Stimulated activated CD4-positive, alpha-beta T cell treated with anti-CD3 and anti-CD28 coated beads, Interleukin-2, amount 100 ng/mL, for 48 hours (primary cell): ENCODE measurements around the gene TIPIN.
"Not testable (repeated sequence)": the region's sequence is repeated elsewhere in the genome, so short reads cannot be mapped to it uniquely, and the experiment has no call there.

Source experiments
- DNase-seq, 2 donors: peaks; one replicate each; pipeline ENCODE4 v3.0.0-alpha.2; 2020

TIPIN gene, protein sequence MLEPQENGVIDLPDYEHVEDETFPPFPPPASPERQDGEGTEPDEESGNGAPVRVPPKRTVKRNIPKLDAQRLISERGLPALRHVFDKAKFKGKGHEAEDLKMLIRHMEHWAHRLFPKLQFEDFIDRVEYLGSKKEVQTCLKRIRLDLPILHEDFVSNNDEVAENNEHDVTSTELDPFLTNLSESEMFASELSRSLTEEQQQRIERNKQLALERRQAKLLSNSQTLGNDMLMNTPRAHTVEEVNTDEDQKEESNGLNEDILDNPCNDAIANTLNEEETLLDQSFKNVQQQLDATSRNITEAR

DNA sequence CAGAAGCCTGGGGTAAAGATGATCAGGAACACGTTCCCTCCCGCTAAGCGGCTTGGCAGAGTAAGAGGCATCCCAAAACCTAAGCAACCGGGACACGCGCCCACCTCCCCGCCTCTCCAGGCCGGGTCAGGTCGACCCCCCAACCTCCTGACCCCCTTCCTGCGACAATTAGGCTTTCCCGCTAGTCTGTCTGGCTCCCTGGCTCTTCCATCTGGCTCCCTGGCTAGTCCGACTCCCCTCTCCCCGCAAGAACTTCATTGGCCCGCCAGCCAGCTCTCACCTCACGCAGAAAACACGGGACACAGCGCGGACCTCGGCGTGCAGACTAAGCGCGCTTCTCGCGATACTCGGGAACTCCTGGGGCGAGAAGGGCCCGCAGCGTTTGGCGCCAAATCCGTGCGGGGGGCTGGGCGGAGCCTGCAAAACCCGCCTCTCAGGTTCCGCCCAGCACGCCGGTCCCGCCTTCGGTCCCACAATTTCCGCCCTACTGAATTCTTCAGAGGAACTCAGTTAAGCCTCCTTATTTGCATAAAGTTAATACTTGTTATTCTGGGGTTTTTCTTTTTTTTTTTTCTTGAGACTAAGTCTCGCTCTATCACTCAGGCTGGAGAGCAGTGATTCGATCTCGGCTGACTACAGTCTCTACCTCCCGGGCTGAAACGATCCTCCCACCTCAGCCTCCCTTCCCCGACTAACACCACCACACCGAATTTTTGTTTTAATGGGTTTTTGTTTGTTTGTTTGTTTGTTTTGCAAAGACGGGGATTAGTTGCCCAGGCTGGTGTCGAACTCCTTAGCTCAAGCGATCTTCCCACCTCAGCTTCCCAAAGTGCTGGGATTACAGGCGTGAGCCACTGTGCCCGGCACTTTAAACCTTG is at the start of gene TIPIN:
TIPIN (minus strand) TSS at position 327 of the 878 bp plus-strand sequence. CDS start 3,738 bp downstream, outside the sequence.
- DNase-seq, result peak; percentile 95 to 97

DNA sequence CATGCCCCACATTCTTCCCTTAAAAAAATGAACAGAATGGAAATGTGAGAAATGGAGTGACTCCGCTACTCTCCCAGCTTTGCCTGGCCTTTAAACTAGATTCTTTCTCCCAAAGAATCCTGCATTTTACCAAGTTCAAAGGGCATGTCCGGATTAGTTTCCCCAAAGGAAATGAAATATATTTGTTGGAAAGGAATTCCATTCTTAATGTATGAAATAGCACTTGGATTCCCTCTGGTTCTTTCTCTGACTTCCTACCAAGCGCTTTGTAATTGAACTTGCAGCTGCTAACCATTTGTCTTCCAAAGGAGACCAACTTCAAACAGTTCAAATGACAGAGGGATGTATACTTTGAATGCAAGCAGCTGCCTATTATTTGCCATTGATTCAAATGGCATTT is 49.1 kb upstream of the TIPIN start:
- DNase-seq, result no peak

DNA sequence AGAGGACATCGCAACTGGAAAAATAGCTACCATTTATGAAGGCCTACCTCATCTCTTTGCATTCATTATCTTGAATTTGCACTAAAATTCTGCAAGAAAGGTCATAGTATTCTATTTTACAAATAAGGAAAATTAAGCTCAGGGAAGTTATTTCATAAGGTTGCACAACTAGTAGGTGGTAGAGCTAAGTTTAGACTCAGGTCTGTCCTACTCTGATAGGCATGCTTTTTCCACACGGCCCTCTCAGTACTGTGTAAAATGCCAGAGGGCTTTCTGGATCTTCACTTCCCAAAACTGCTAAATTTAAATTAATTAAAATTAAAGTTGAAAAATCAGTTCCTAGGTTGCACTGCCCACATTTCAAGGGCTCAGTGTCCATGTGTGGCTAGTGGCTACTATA is 48.5 kb upstream of the TIPIN start:
- no peak for DNase-seq

- DNase-seq, result no peak
Measured at GRCh38 chr15:66404532-66404931, 48.0 kb upstream of the TIPIN start.

DNA sequence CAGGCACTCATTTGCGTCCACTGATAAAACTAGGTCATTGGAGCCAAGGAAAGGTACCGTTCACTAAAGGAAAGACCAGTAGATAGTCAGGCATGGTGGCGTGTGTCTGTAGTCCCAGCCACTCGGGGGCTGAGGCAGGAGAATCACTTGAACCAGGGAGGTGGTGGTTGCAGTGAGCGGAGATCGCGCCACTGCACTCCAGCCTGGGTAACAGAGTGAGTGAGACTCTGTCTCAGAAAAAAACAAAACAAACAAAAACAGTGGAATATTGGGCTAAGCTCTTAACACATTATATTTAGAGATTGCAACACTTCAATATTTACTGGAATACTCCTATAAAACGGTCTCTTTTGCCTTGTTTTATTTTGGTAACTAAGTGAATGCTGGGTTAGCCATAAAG is 47.6 kb upstream of the TIPIN start:
- DNase-seq, result no peak

GRCh38 chr15:66403323-66403722 is 46.8 kb upstream of the TIPIN start:
- DNase-seq, result no peak

GRCh38 chr15:66402761-66403284 is 46.3 kb upstream of the TIPIN start:
- no peak for DNase-seq

DNA sequence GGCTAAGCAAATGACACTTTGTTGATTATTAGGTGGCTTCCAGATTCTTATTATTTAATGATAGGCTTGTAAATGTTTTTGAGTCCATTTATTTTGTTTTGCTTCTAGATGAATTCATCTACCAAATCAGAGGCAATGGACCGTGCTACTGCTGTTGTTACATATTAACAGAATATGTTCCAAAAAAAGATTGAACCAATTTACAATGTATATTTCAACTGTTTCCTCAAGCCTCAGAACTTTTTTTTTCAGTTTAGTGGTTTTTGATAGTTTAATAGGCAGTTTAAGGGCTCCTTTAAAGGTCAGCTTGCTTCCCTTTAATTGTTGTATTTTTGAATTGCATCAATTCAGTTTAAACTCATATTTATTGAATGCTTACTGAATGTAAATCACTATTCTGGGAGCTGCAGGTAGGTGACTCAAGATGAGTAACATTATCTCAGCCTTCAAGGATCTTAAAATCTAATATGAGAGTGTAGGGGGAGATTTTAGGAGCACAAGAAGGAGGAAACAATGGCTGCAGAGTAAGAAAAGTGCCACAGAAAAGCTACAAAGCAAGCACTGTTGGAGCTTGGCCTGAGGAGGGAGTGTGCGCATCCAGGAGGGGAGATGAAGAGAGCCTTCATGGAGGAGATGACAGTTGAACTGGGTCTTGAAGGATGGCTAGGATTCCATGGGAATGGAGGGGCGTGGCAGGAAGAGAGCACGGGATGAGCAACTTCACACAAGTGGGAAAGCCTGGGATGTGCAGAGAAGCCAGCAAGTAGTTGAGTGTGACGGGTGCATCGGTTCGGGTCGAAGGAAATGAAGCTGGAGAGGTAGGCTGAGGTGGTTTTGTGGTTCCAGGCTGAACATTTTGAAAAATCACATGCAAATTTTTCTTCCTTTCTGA is 44.9 kb upstream of the TIPIN start:
- DNase-seq, result no peak

DNA sequence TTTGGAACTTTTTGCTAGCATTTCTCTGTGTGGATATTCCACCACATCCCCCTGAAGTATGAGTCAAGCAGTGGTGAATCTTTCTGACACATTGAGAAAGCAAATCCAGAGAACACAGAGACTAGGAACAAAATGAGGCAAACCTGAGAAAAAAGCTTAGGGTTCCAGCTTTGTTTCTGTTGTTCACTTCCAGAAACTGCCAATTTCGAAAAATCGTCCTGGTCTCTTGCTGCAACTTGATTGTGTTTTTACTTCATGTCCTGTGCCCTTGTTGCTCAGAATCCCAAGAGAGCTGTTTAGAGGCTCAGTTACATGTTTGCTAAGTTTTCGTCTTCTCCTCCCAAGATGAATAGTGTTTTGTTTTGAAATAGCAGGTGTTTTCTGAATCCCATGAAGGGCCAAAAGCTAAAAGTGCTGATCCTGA is 43.9 kb upstream of the TIPIN start:
- no peak for DNase-seq

DNA sequence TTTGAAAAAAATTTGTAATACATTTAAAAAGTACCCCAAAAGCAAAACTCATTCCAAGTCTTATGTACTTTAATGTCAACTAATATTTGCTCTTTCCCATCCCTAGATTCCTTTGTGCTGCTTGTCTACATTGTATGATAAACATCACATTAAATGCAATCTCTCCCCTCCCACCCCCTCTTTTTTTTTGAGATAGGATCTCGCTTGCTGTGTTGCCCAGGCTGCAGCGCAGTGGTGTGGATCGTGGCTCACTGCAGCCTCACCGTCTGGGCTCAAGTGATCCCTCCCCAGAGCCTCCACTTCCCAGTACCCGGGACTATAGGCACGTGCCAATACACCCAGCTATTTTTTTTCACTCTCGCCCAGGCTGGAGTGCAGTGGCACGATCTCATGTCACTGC is 42.8 kb upstream of the TIPIN start:
- no peak for DNase-seq

DNA sequence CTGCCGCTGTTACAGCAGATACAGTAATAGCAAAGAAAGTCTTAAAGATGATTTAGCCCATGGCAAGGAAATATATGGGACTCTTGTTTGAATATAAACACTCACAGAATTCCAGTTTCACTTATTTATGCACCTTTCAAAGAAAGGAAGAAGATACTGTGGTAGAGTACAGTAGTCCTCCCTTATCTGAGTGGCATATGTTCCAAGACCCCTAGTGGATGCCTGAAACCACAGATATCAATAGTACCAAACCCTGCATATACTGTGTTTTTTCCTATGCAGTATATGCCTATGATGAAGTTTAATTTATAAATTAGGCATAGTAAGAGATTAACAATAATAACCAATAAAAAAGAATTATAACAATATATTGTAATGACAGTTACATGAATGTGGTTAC is 38.4 kb upstream of the TIPIN start:
- DNase-seq, result no peak

DNA sequence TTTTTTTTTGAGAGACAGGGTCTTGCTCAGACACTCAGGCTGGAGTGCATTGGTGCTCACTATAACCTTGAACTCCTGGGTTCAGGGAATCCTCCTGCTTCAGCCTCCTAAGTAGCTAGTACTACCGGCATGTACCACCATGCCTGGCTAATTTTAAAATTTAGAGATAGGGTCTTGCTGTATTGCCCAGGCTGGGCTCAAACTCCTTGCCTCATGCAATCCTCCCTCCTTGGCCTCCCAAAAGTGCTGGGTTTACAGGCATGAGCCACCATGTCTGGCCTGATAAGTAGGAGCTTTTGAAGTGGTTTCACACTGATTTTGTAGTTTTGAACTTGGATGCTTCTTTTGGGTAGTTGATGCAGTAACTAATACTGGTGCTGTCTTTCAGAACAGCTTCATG is 38.0 kb upstream of the TIPIN start:
- no peak for DNase-seq

DNA sequence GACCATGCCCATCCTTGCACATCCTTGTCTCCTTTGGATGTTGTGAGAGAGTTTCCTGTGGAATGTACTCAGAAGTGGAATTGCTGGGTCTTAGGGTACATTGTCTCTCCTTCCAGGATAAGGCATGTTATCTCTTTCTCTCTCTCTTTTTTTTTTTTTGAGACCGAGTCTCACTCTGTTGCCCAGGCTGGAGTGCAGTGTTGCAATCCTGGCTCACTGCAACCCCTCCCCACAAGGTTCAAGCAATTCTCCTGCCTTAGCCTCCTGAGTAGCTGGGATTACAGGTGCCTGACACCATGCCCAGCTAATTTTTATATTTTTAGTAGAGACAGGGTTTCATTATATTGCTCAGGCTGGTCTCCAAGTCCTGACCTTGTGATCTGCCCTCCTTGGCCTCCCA is 36.6 kb upstream of the TIPIN start:
- DNase-seq, result not testable (repeated sequence)

- DNase-seq, result no peak
Measured at GRCh38 chr15:66390678-66391077, 34.2 kb upstream of the TIPIN start.

- DNase-seq, result no peak
Measured at GRCh38 chr15:66389859-66390381, 33.4 kb upstream of the TIPIN start.

DNA sequence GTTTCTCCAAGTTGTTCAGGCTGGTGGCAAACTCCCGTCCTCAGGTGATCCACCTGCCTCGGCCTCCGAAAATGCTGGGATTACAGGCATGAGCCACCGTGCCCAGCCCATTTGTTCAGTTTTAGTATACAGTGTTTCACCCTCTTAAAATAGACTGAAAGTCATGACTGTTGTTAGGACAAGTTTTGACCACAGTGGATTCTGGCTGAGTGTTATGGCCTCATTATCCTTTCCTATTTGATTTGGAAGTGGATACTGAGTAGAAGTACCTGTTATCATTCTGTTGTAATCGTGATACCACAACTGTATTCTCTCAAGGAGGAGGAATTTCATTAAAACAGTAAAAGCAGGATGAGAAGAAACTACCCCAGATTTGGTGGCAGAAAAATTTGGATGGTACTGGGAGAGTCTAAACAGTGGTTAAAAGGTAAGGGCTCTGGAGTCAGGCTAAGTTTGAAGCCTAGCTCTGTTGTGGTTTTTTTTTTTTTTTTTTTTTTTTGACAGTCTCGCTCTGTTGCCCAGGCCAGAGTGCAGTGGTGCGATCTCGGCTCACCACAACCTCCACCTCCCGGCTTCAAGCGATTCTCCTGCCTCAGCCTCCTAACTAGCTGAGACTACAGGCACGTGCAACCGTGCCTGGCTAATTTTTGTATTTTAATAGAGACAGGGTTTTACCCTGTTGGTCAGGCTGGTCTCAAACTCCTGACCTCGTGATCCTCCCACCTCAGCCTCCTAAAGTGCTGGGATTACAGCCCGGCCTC is 32.8 kb upstream of the TIPIN start:
- DNase-seq, result no peak

DNA sequence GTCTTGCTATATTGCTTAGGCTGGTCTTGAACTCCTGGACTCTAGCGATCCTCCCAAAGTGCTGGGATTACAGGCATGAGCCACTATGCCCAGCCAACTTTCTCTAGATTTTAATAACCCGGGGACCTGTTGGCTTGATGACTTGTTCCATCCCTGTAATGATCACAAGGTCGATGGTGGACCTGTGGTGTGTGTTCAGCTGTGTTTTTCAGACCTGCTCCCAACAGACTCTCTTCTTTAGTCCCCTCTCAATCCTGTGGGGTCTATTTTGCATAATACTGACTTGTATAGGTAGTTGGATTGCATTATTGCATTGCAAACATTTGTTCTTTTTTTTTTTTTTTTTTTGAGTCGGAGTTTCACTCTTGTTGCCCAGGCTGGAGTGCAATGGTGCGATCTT is 32.1 kb upstream of the TIPIN start:
- DNase-seq, result no peak

DNA sequence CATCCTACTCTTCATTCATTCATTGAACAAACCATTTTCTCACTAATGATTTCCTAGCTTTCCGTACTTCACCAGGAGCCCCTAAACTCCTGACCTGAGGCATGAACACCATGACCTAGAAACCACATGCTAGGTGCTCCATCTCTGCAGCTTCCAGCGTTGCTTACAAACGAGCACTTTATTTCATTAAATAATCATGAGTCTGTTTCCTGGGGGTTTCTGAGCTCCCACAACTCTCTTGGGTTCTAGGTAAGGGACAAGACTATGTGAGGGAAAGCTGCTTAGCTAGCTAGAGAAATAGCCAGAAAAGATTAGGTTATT is 31.5 kb upstream of the TIPIN start:
- DNase-seq, result no peak

- peak; percentile 70 to 75 for DNase-seq
Measured at GRCh38 chr15:66387163-66388042, 30.9 kb upstream of the TIPIN start.

DNA sequence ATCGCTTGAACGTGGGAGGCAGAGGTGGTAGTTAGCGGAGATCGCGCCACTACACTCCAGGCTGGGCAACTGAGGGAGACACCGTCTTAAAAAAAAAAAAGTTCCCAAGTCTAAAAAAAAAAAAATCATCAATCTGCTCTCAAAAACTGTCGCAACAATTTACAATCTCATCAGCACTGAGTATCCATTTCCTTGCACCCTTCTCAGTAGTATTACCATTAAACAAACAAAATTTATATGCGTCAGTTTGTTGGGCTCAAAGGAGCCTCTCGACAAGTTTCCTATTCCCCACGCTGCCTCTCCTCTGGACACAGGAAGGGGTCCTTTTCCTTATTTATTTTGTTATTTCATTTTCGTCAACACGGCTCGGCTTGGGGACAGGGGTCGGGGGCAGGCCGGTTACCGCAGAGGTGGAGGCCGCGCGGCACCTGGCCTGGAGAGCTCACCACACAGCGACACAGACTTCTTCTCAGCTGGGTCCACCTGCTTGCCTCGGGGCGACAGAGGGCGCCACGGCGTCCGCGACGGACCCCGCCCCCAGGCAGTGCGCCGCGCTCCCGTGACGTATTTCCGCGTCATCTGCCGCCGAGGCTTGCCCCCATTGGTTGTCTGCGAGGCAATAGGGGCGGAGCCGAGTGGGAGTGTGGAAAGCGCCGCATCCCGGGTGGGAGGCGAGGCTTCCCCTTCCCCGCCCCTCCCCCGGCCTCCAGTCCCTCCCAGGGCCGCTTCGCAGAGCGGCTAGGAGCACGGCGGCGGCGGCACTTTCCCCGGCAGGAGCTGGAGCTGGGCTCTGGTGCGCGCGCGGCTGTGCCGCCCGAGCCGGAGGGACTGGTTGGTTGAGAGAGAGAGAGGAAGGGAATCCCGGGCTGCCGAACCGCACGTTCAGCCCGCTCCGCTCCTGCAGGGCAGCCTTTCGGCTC is 30.0 kb upstream of the TIPIN start, which contains the start of gene MAP2K1:
MAP2K1 (plus strand) TSS at position 709 of the 920 bp plus-strand sequence. CDS start 436 bp downstream, outside the sequence.
- peak; percentile 97 to 98 for DNase-seq
